IMR-90 (cell line): Measurements from ENCODE around the gene PHLPP2. TPM values are rescaled to one million over a fixed set of nuclear protein-coding genes. Genes with fewer than 3 reads are reported as not detected.

Experiments used
- ATAC-seq: fragments of 200-7000 bp; cut with Tn5 transposase; 2 replicates; pipeline ENCODE4 v1.9.1; 2020; ENCODE audit warnings: low read depth, mild to moderate bottlenecking, moderate library complexity
- BruUV-seq: library from RNA; stranded (reverse); fragments of 400-500 nt; replicated peaks from 2 replicates; lab custom pipeline; 2021; lab: Mats Ljungman, UMichigan
- CTCF ChIA-PET: fragments of 300-600 bp; formaldehyde crosslinking; extraction: SDS; loops from one replicate; lab custom pipeline; 2021; ENCODE audit warnings: antibody characterized with exemption; lab: Yijun Ruan, JAX
- POLR2A ChIA-PET: fragments of 300-600 bp; sonication (Branson Sonifier 250); formaldehyde crosslinking; loops from one replicate; lab custom pipeline; 2022; ENCODE audit warnings: antibody characterized with exemption; ENCODE audit not compliant: unreplicated experiment; lab: Charles Lee
- DNase-seq: peaks from one replicate; pipeline ENCODE4 v3.0.0; 2013
- H2AFZ ChIP-seq: replicated peaks from 2 replicates; pipeline ENCODE3; 2013; ENCODE audit warnings: low read length, mild to moderate bottlenecking; ENCODE audit not compliant: poor library complexity
- H2AK5ac ChIP-seq: 2 replicates; pipeline ENCODE4 v1.6.1; 2013; ENCODE audit warnings: low read depth, low read length, inconsistent platforms
- H2AK9ac ChIP-seq: replicated peaks from 2 replicates; pipeline ENCODE3; 2013; ENCODE audit warnings: mild to moderate bottlenecking, low read depth, low read length, moderate library complexity; ENCODE audit not compliant: poor library complexity
- H2BK120ac ChIP-seq: 2 replicates; pipeline ENCODE4 v1.6.1; 2013; ENCODE audit warnings: low read depth, low read length, inconsistent platforms
- H2BK15ac ChIP-seq: 3 replicates; pipeline ENCODE4 v1.6.1; 2013; ENCODE audit warnings: low read depth, low read length, inconsistent platforms
- H2BK20ac ChIP-seq: 2 replicates; pipeline ENCODE4 v1.6.1; 2013; ENCODE audit warnings: low read depth, mild to moderate bottlenecking, inconsistent platforms, low read length, moderate library complexity
- H2BK5ac ChIP-seq: 2 replicates; pipeline ENCODE4 v1.6.1; 2013; ENCODE audit warnings: mild to moderate bottlenecking, low read depth, low read length, inconsistent platforms; ENCODE audit not compliant: poor library complexity, severe bottlenecking
- H3K14ac ChIP-seq: replicated peaks from 2 replicates; pipeline ENCODE4 v1.6.1; 2013; ENCODE audit warnings: low read depth, low read length, inconsistent platforms
- H3K18ac ChIP-seq: 2 replicates; pipeline ENCODE4 v1.6.1; 2013; ENCODE audit warnings: low read depth, low read length, control low read depth
- H3K23ac ChIP-seq: 2 replicates; pipeline ENCODE4 v1.6.1; 2013; ENCODE audit warnings: low read depth, low read length, inconsistent platforms
- H3K27ac ChIP-seq: 2 replicates; pipeline ENCODE4 v1.5.1; 2013; ENCODE audit warnings: mild to moderate bottlenecking, control low read depth, low read length; ENCODE audit not compliant: insufficient read depth
- H3K27me3 ChIP-seq: 2 replicates; pipeline ENCODE4 v1.6.1; 2013; ENCODE audit warnings: low read length; ENCODE audit not compliant: control insufficient read depth, insufficient read depth
- H3K36me3 ChIP-seq: 2 replicates; pipeline ENCODE4 v1.6.1; 2013; ENCODE audit warnings: low read length, mixed read lengths; ENCODE audit not compliant: control insufficient read depth, insufficient read depth
- H3K4ac ChIP-seq: 2 replicates; pipeline ENCODE4 v1.6.1; 2013; ENCODE audit warnings: low read depth, low read length, inconsistent platforms
- H3K4me1 ChIP-seq: 2 replicates; pipeline ENCODE4 v1.6.1; 2013; ENCODE audit warnings: low read length, mixed read lengths; ENCODE audit not compliant: control insufficient read depth, insufficient read depth
- H3K4me2 ChIP-seq: 2 replicates; pipeline ENCODE4 v1.6.1; 2013; ENCODE audit warnings: low read depth, mild to moderate bottlenecking, control low read depth, low read length, moderate library complexity
- H3K4me3 ChIP-seq: 2 replicates; pipeline ENCODE4 v1.5.1; 2013; ENCODE audit warnings: low read depth, mild to moderate bottlenecking, control low read depth, low read length, moderate library complexity; ENCODE audit not compliant: insufficient read depth
- H3K56ac ChIP-seq: 2 replicates; pipeline ENCODE4 v1.6.1; 2013; ENCODE audit warnings: low read length, inconsistent platforms; ENCODE audit not compliant: insufficient read depth; ENCODE audit errors: extremely low read depth
- H3K79me1 ChIP-seq, 2 experiments: 2 replicates each; pipeline ENCODE4 v1.6.1; 2013; ENCODE audit warnings: low read length in 2 of 2, inconsistent platforms in 1 of 2, low read depth in 1 of 2
- H3K9ac ChIP-seq: 2 replicates; pipeline ENCODE4 v1.6.1; 2013; ENCODE audit warnings: low read depth, low read length, control low read depth
- H3K9me1 ChIP-seq: 2 replicates; pipeline ENCODE4 v1.6.1; 2013; ENCODE audit warnings: low read length, inconsistent platforms; ENCODE audit not compliant: insufficient read depth
- H3K9me3 ChIP-seq: 2 replicates; pipeline ENCODE4 v1.6.1; 2013; ENCODE audit warnings: low read length; ENCODE audit not compliant: control insufficient read depth, insufficient read depth
- H4K20me1 ChIP-seq: 2 replicates; pipeline ENCODE4 v1.6.1; 2013; ENCODE audit warnings: low read length, inconsistent platforms; ENCODE audit not compliant: insufficient read depth
- H4K5ac ChIP-seq: 2 replicates; pipeline ENCODE4 v1.6.1; 2013; ENCODE audit warnings: mild to moderate bottlenecking, low read depth, low read length, control low read depth
- H4K8ac ChIP-seq, 2 experiments: 2 replicates each; pipeline ENCODE4 v1.6.1; 2013; ENCODE audit warnings: low read depth in 2 of 2, low read length in 2 of 2, control low read depth in 1 of 2, inconsistent platforms in 1 of 2
- H4K91ac ChIP-seq: 2 replicates; pipeline ENCODE4 v1.6.1; 2013; ENCODE audit warnings: low read depth, low read length, inconsistent platforms; ENCODE audit not compliant: insufficient read depth
- FOS ChIP-seq: fragments of 150-350 bp; IDR thresholded peaks from 2 replicates; pipeline ENCODE4 v1.6.1; 2016; ENCODE audit warnings: low read depth, low read length
- MAFK ChIP-seq: IDR thresholded peaks from 2 replicates; pipeline ENCODE4 v1.6.1; 2012; ENCODE audit warnings: low read depth, low read length, improper control_type of control experiment
- POLR2A ChIP-seq: IDR thresholded peaks from 2 replicates; pipeline ENCODE4 v1.6.1; 2012; ENCODE audit warnings: mild to moderate bottlenecking, low read depth, low read length
- whole genome bisulfite sequencing, 2 experiments: methylation state at CpG; one replicate each; pipeline versions ENCODE4 v1.1.5 to v1.1.7; 2013; ENCODE audit warnings: missing lambda C conversion rate in 2 of 2; ENCODE audit not compliant: insufficient read length in 1 of 2; ENCODE audit errors: extremely low coverage in 2 of 2; 5-methylcytosine and 5-hydroxymethylcytosine counted together
- dilution Hi-C: fragments of 300-500 bp; cut with HindIII; formaldehyde crosslinking; loops from one replicate; pipeline ENCODE4 v1.14.3; 2018; ENCODE audit warnings: low sequenced_read_pairs; ENCODE audit not compliant: unreplicated experiment
- in situ Hi-C: fragments of 300-500 bp; cut with MboI; formaldehyde crosslinking; loops from 3 replicates; pipeline ENCODE4 v1.14.3; 2019; ENCODE audit warnings: low sequenced_read_pairs, inconsistent platforms, mixed read lengths
- intact Hi-C: fragments of 100-400 bp; cut with micrococcal nuclease; formaldehyde crosslinking; loops from 2 replicates; pipeline ENCODE4 v1.10.0; 2022
- polyA plus RNA-seq, 3 experiments: library from polyadenylated mRNA; depleted of rRNA; stranded (reverse); fragments of >200 nt; gene quantifications; 2 replicates each; pipeline ENCODE4 v1.2.3, GENCODE V29; 2012; ENCODE audit warnings: low replicate concordance in 1 of 3
- total RNA-seq: library from RNA; depleted of rRNA; stranded (reverse); fragments of >200 nt; gene quantifications from 2 replicates; pipeline ENCODE4 v1.2.3, GENCODE V29; 2012

Gene PHLPP2
- total and polyA plus RNA-seq, 2 of the 4 experiments (the other 2 are of a cell fraction): 6.8 to 10.2 TPM

DNA sequence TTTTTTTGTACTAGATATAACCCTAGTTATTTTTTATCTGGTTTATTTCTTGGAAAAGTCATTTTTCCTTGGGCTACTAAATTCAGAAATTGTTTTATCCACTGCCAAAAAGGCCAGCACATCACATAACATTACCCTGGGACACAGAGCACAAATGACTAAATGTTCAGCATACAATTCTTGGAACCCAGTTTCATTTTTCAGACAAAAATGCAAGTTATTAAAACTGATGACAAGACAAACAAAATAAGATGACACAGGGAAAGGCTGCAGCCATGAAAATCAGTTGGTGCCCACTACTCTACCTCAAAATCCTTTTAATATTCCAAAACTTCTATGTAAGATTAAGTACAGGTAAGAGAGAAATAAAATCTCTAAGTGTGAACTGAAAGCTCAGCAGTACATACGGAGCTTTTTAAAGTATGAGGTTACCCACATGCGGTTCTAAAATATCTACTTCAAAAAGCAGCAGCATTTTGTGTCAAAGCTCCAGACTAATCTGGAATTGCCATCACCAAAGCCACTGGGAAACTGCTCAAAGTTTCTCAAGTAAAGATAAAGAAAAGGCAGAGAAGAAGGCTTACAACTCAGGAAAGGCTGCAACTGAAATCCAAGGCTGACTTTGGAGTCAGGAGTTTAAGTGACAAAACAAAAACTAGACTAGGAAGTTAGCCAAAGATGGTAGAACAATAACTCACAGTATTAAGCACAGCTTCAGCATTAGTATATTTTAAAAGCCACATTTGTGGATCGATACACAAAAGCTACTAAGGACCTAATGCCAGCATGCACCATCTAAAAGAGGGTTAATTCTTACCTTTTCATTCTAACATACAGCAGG is 42.8 kb upstream of the PHLPP2 start:
- Histone ChIP-seq H2AK9ac (no peak overlapping the region), H3K18ac (no peak overlapping the region), H3K79me1 (peaks cover 5 to 31% of the 10 kb centered on the region in 2 experiments), H2AFZ (no peak overlapping the region), H3K56ac (no peak overlapping the region), H3K9me1 (peaks cover 4% of the 10 kb centered on the region), H2BK15ac (no peak overlapping the region), H3K4me2 (peak overlapping the region; percentile 2; the same call in 1 of the 2 replicates), H4K91ac (no peak overlapping the region), H2BK120ac (no peak overlapping the region), H3K9ac (no peak overlapping the region), H2AK5ac (no peak overlapping the region), H3K4me3 (no peak overlapping the region), H4K20me1 (0 out of 2 replicates have a peak, but pooled peaks cover 4% of the 10 kb centered on the region), H3K4me1 (no peaks in the 10 kb centered on the region; the same call in 1 of the 2 replicates), H3K27me3 (no peaks in the 10 kb centered on the region), H3K4ac (no peak overlapping the region), H3K36me3 (peaks cover 29% of the 10 kb centered on the region), H3K14ac (no peak overlapping the region), H3K27ac (no peak overlapping the region; the same call in 1 of the 2 replicates), H4K5ac (no peak overlapping the region), H4K8ac (no peak overlapping the region), H3K9me3 (no peaks in the 10 kb centered on the region), H2BK20ac (no peak overlapping the region), H3K23ac (no peak overlapping the region), H2BK5ac (peak overlapping the region; percentile 71)
- in situ Hi-C loops: no loop called here
- TF ChIP-seq POLR2A (no peak), FOS (no peak), MAFK (peak; percentile 37; the same call in 1 of the 2 replicates)
- dilution Hi-C loops: no loop called here
- intact Hi-C loops: loop anchor here (5.0 to 10.0 kb wide), 2 partner anchors 35 to 198 kb away; no protein-coding TSS in a partner anchor
- CTCF ChIA-PET: no interaction called here
- ATAC-seq (no peak), DNase-seq (no peak)
- WGBS, 2 experiments: no CpG with 5 or more reads among the region's 3 CpGs
- POLR2A ChIA-PET: no interaction called here
- BruUV-seq: no TSS peak
